Duodenal mucosa (tissue), 2 donors: ENCODE data around the gene CRB2.

ENCODE experiments used
- H3K27ac ChIP-seq: one replicate; pipeline ENCODE4 v1.7.0; 2013; ENCODE audit warnings: low read depth, low read length
- H3K27me3 ChIP-seq, 2 donors: one replicate each; pipeline ENCODE4 v1.7.0; 2013; ENCODE audit warnings: low read length in 2 of 2, control low read depth in 1 of 2; ENCODE audit not compliant: insufficient read depth in 2 of 2, control insufficient read depth in 1 of 2
- H3K36me3 ChIP-seq, 2 donors: one replicate each; pipeline ENCODE4 v1.7.0; 2013; ENCODE audit warnings: low read length in 2 of 2, control low read depth in 1 of 2; ENCODE audit not compliant: insufficient read depth in 2 of 2, control insufficient read depth in 1 of 2
- H3K4me1 ChIP-seq, 2 donors: one replicate each; pipeline ENCODE4 v1.7.0; 2013; ENCODE audit warnings: low read length in 2 of 2, control low read depth in 1 of 2; ENCODE audit not compliant: insufficient read depth in 2 of 2, control insufficient read depth in 1 of 2
- H3K4me3 ChIP-seq, 2 donors: one replicate each; pipeline ENCODE4 v1.7.0; 2013; ENCODE audit warnings: low read length in 2 of 2, low read depth in 1 of 2
- H3K9ac ChIP-seq, 2 donors: one replicate each; pipeline ENCODE4 v1.7.0; 2013; ENCODE audit warnings: low read length in 2 of 2, low read depth in 1 of 2
- H3K9me3 ChIP-seq, 2 donors: one replicate each; pipeline ENCODE4 v1.7.0; 2013; ENCODE audit warnings: low read length in 2 of 2, control low read depth in 1 of 2; ENCODE audit not compliant: control insufficient read depth in 1 of 2

Gene CRB2

DNA sequence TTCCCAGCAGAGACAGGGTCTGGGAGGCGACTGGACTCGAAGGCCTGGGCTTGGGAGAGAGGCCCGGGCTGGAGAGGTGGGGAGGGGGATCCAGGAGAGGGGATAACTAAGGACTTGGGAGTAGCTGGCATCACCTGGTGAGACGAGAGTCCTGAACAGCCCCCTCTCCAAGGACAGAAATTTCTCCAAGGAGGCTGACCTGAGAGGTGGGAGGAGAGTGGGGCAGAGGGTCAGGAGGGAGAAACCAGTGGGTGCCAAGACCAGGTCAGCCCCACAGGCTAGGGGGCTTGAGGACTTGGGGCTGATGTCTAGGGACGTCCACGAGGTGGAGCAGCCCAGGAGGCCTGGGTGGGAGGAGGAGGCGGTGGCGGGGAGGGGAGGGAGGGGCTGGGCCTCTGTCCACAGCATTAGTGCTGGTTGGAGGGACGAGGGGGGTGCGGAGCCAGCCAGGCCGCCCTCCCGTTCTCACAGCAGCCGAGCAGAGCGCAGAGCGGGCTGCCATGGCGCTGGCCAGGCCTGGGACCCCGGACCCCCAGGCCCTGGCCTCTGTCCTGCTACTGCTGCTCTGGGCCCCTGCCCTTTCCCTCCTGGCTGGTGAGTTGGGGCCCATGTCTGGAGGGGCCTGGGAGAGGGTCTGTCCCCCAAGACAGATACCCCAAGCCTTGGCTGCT, at the start of gene CRB2:
TSS of gene CRB2 (plus strand) at position 437 of the 671 bp plus-strand sequence. CDS start at position 501, 64 bp downstream.
- H3K9ac ChIP-seq, result no peak within 1 kb of the TSS
- no peak within 1 kb of the TSS for H3K27ac ChIP-seq
- no peak within 1 kb of the TSS for H3K4me3 ChIP-seq
- no peaks in the 10 kb centered on the region for H3K36me3 ChIP-seq
- H3K4me1 ChIP-seq, result peaks cover 18 to 20% of the 10 kb centered on the region in 2 donors
- no peaks in the 10 kb centered on the region for H3K27me3 ChIP-seq
- H3K9me3 ChIP-seq, result no peaks in the 10 kb centered on the region

GRCh38 chr9:123309611-123310010, 46.4 kb upstream of the CRB2 start:
- Histone ChIP-seq H3K27ac (no peak overlapping the region), H3K9ac (no peak overlapping the region), H3K36me3 (no peaks in the 10 kb centered on the region), H3K27me3 (no peaks in the 10 kb centered on the region), H3K9me3 (no peaks in the 10 kb centered on the region), H3K4me3 (no peak overlapping the region), H3K4me1 (peaks cover 2 to 5% of the 10 kb centered on the region in 2 donors)

DNA sequence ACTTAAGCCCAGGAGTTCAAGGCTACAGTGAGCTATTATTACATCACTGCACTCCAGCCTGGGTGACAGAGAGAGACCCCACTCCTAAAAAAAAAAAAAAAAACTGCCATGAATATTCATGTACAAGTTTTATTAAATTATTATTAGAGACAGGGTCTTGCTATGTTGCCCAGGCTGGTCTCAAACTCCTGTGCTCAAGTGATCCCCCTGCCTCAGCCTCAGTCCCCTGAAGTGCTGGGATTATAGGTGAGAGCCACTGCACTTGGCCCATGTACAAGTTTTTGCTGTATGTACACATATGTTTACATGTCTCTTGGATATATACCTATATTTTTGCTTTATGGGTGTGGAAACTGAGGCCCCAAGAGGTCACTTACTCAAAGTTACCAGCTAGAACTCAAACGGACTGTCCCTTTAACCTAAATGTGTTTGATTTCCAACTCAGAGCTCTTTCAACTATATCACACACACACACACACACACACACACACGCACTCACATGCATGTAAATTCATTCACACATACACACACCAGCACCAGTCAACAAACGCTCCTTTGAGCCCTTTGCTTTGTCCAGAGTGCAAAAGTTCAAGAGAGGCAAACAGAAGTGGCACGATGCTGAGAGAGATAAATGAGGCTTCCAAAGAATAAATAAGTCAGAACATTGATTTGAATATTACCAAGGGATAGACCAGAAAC, 45.3 kb upstream of the CRB2 start:
- Histone ChIP-seq H3K27ac (no peak overlapping the region), H3K27me3 (no peaks in the 10 kb centered on the region), H3K9me3 (no peaks in the 10 kb centered on the region), H3K9ac (no peak overlapping the region), H3K4me3 (no peak overlapping the region), H3K4me1 (no peaks in the 10 kb centered on the region), H3K36me3 (no peaks in the 10 kb centered on the region)

DNA sequence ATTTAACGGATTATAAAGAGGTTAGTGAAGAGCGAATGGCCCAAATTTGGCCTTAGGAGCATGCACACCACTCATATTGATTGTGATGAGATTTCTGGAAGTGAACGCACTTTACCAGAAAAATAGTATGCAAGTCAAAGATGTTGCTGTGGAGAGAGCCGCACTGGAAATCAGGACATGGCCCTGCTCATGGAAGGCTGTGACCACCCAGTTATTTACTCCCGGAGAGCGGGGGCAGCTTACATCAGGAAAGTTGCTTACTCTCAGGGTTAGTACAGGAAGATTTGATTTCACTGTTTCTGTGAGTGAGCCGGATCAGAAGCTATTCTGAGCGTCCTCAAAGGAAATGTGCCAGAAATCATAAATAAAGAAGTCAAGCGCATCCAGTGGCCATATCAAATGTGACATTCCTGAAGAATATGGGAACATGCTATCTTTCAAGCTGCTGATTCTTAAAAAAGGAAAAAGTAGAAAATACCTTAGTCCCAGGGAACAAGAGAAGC, 44.7 kb upstream of the CRB2 start:
- no peaks in the 10 kb centered on the region for H3K36me3 ChIP-seq
- no peaks in the 10 kb centered on the region for H3K27me3 ChIP-seq
- H3K9me3 ChIP-seq, result no peaks in the 10 kb centered on the region
- no peaks in the 10 kb centered on the region for H3K4me1 ChIP-seq
- H3K9ac ChIP-seq, result no peak overlapping the region
- H3K4me3 ChIP-seq, result no peak overlapping the region
- no peak overlapping the region for H3K27ac ChIP-seq

DNA sequence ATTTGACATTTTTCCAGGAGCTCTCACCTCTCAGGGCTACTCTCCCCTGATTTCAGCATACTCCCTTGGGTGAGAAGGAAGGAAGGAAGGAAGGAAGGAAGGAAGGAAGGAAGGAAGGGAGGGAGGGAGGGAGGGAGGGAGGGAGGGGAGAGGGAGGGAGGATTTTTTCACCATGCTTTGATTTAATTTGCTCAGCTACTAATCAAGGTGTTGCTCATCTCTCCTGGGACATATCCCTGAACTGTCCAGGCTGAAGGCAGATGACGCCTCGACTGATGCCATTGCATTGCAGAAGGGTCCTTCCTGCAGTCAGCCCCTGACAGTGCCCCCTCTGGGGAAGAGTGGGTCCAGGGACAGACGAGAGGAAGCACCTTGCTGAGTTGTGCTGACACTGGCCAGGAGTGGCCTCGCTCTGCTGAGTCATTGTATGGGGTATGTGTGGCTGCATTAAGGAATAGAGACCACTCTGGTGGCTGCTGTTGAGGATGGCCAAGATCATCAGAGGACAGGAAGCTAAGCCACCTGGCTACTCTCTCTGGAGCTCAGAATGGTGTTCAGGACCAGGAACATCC, 43.6 kb upstream of the CRB2 start:
- no peaks in the 10 kb centered on the region for H3K9me3 ChIP-seq
- no peak overlapping the region for H3K4me3 ChIP-seq
- no peak overlapping the region for H3K9ac ChIP-seq
- no peaks in the 10 kb centered on the region for H3K27me3 ChIP-seq
- H3K4me1 ChIP-seq, result no peaks in the 10 kb centered on the region
- no peak overlapping the region for H3K27ac ChIP-seq
- no peaks in the 10 kb centered on the region for H3K36me3 ChIP-seq

GRCh38 chr9:123314617-123315016, 41.4 kb upstream of the CRB2 start:
- Histone ChIP-seq H3K27ac (no peak overlapping the region), H3K9me3 (no peaks in the 10 kb centered on the region), H3K4me3 (no peak overlapping the region), H3K27me3 (no peaks in the 10 kb centered on the region), H3K36me3 (no peaks in the 10 kb centered on the region), H3K9ac (no peak overlapping the region), H3K4me1 (no peaks in the 10 kb centered on the region)

GRCh38 chr9:123315635-123316034, 40.4 kb upstream of the CRB2 start:
- no peaks in the 10 kb centered on the region for H3K36me3 ChIP-seq
- H3K9ac ChIP-seq, result no peak overlapping the region
- H3K27ac ChIP-seq, result no peak overlapping the region
- H3K9me3 ChIP-seq, result no peaks in the 10 kb centered on the region
- no peaks in the 10 kb centered on the region for H3K4me1 ChIP-seq
- H3K4me3 ChIP-seq, result no peak overlapping the region
- no peaks in the 10 kb centered on the region for H3K27me3 ChIP-seq

- Histone ChIP-seq H3K9me3 (no peaks in the 10 kb centered on the region), H3K4me1 (no peaks in the 10 kb centered on the region), H3K27ac (no peak overlapping the region), H3K4me3 (no peak overlapping the region), H3K9ac (no peak overlapping the region), H3K36me3 (no peaks in the 10 kb centered on the region), H3K27me3 (no peaks in the 10 kb centered on the region)
Measured at GRCh38 chr9:123316053-123316718, 39.8 kb upstream of the CRB2 start.

DNA sequence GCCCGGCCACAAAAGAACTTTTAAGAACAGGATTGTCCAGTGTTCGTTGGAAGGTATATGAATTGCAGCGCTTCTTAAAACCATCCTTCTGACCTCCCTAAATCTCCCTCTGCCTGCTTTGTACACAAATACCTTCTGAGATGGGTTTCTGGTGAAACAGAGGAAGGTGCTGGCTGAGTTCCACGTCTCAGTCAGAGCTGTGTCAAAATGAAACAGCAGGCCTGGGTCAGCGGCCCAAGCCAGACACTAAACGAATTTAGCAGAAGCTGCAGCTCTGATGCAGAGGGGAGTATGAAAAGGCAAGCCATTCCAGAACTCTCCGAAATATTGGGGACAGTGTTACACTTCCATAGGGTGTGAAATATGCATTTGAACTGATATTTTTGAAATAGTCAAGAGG, 37.8 kb upstream of the CRB2 start:
- Histone ChIP-seq H3K9ac (no peak overlapping the region), H3K27me3 (no peaks in the 10 kb centered on the region), H3K4me1 (peaks cover 8 to 14% of the 10 kb centered on the region in 2 donors), H3K4me3 (no peak overlapping the region), H3K36me3 (no peaks in the 10 kb centered on the region), H3K27ac (no peak overlapping the region), H3K9me3 (no peaks in the 10 kb centered on the region)

- Histone ChIP-seq H3K36me3 (no peaks in the 10 kb centered on the region), H3K4me1 (peaks cover 8 to 14% of the 10 kb centered on the region in 2 donors), H3K27me3 (no peaks in the 10 kb centered on the region), H3K9ac (no peak overlapping the region), H3K4me3 (no peak overlapping the region), H3K9me3 (no peaks in the 10 kb centered on the region), H3K27ac (no peak overlapping the region)
Measured at GRCh38 chr9:123318961-123319421, 37.0 kb upstream of the CRB2 start.
